Panc1 (cell line): ENCODE results near the gene ZC3H12C. TPM values are rescaled to one million over a fixed set of nuclear protein-coding genes. Genes with fewer than 3 reads are reported as not detected.

Source experiments
- ATAC-seq: fragments of 200-7000 bp; cut with Tn5 transposase; 2 replicates; pipeline ENCODE4 v1.9.1; 2020; ENCODE audit warnings: mild to moderate bottlenecking, moderate library complexity
- BruUV-seq: library from RNA; stranded (reverse); fragments of 400-500 nt; replicated peaks from 2 replicates; lab custom pipeline; 2021; lab: Mats Ljungman, UMichigan
- CTCF ChIA-PET: fragments of 300-600 bp; sonication (Branson Sonifier 250); formaldehyde crosslinking; loops from one replicate; lab custom pipeline; 2022; ENCODE audit warnings: antibody characterized with exemption; lab: Charles Lee
- POLR2A ChIA-PET: fragments of 300-600 bp; sonication (Branson Sonifier 250); formaldehyde crosslinking; loops from one replicate; lab custom pipeline; 2022; ENCODE audit warnings: antibody characterized with exemption; lab: Charles Lee
- DNase-seq: peaks from one replicate; pipeline ENCODE4 v3.0.0-alpha.2; 2010; ENCODE audit warnings: low read depth, low spot score
- H3K27ac ChIP-seq: 2 replicates; pipeline ENCODE4 v1.5.1; 2011; ENCODE audit warnings: mild to moderate bottlenecking, low read length, inconsistent platforms
- H3K27me3 ChIP-seq: fragments of 200-500 bp; sonication (Bioruptor generic); 2 replicates; pipeline ENCODE4 v1.6.0; 2014; ENCODE audit warnings: low read length, inconsistent platforms; ENCODE audit not compliant: control insufficient read depth, insufficient read depth
- H3K36me3 ChIP-seq: fragments of 200-500 bp; sonication (Bioruptor generic); 2 replicates; pipeline ENCODE4 v1.5.1; 2014; ENCODE audit warnings: inconsistent platforms, mild to moderate bottlenecking, low read length, moderate library complexity; ENCODE audit not compliant: control insufficient read depth, insufficient read depth
- H3K4me1 ChIP-seq: 2 replicates; pipeline ENCODE4 v1.5.1; 2011; ENCODE audit warnings: inconsistent platforms, mild to moderate bottlenecking, low read length, moderate library complexity; ENCODE audit not compliant: control insufficient read depth, insufficient read depth
- H3K4me3 ChIP-seq, 2 experiments: 2 replicates each; pipeline ENCODE4 v1.5.1; 2011 to 2012; ENCODE audit warnings: low read depth in 2 of 2, low read length in 2 of 2, mild to moderate bottlenecking in 2 of 2, inconsistent platforms in 1 of 2, moderate library complexity in 1 of 2
- H3K9me3 ChIP-seq: fragments of 200-500 bp; sonication (Bioruptor generic); 2 replicates; pipeline ENCODE4 v1.5.1; 2014; ENCODE audit warnings: low read depth, mild to moderate bottlenecking, inconsistent platforms, low read length, moderate library complexity; ENCODE audit not compliant: control insufficient read depth, insufficient read depth
- SIN3A ChIP-seq: IDR thresholded peaks from 2 replicates; pipeline ENCODE4 v1.6.1; 2012; ENCODE audit warnings: low read depth, mild to moderate bottlenecking, low read length, moderate library complexity, borderline replicate concordance; ENCODE audit not compliant: insufficient read depth
- TCF7L2 ChIP-seq: IDR thresholded peaks from 2 replicates; pipeline ENCODE4 v1.6.1; 2011; ENCODE audit warnings: mild to moderate bottlenecking, low read depth, low read length, inconsistent platforms
- in situ Hi-C: cut with HindIII; loops from 2 replicates; pipeline ENCODE4 v1.10.0; 2016; ENCODE audit warnings: low sequenced_read_pairs, low pct_unique_long_range_greater_than_20kb
- intact Hi-C: fragments of 100-400 bp; cut with micrococcal nuclease; formaldehyde crosslinking; loops from one replicate; pipeline ENCODE4 v1.10.0; 2022; ENCODE audit not compliant: unreplicated experiment
- total RNA-seq: library from RNA; stranded (reverse); gene quantifications from one replicate; pipeline ENCODE4 v1.2.1, GENCODE V29; 2021; ENCODE audit not compliant: unreplicated experiment
- TF ChIP-seq, protein P1 (sequence below), 2 experiments: IDR thresholded peaks; 2 replicates each; pipeline ENCODE4 v1.6.1; 2011 to 2012; ENCODE audit warnings: low read depth in 2 of 2, control low read depth in 1 of 2, low read length in 1 of 2, mild to moderate bottlenecking in 1 of 2, moderate library complexity in 1 of 2; ENCODE audit not compliant: insufficient read depth in 1 of 2
- TF ChIP-seq, protein P2 (sequence below): fragments of 450-650 bp; IDR thresholded peaks from 2 replicates; pipeline ENCODE4 v1.5.1; 2017; ENCODE audit warnings: mild to moderate bottlenecking

Gene ZC3H12C
- total RNA-seq, 1 experiment from 2014 or later, result 13.5 TPM

- no peaks in the 10 kb centered on the region for H3K36me3 ChIP-seq
- no peak overlapping the region for H3K27ac ChIP-seq
- in situ Hi-C loops, result no loop called here
- H3K4me1 ChIP-seq, result no peaks in the 10 kb centered on the region; the same call in 1 of the 2 replicates
- BruUV-seq, result no TSS peak
- ChIA-PET CTCF (no interaction called here), POLR2A (interaction anchor here (0.7 kb wide), 1 partner anchor 134 kb away, joined by 3 read pairs; no protein-coding TSS in a partner anchor)
- TF ChIP-seq SIN3A, result no peak
- TF ChIP-seq, protein P1, sequence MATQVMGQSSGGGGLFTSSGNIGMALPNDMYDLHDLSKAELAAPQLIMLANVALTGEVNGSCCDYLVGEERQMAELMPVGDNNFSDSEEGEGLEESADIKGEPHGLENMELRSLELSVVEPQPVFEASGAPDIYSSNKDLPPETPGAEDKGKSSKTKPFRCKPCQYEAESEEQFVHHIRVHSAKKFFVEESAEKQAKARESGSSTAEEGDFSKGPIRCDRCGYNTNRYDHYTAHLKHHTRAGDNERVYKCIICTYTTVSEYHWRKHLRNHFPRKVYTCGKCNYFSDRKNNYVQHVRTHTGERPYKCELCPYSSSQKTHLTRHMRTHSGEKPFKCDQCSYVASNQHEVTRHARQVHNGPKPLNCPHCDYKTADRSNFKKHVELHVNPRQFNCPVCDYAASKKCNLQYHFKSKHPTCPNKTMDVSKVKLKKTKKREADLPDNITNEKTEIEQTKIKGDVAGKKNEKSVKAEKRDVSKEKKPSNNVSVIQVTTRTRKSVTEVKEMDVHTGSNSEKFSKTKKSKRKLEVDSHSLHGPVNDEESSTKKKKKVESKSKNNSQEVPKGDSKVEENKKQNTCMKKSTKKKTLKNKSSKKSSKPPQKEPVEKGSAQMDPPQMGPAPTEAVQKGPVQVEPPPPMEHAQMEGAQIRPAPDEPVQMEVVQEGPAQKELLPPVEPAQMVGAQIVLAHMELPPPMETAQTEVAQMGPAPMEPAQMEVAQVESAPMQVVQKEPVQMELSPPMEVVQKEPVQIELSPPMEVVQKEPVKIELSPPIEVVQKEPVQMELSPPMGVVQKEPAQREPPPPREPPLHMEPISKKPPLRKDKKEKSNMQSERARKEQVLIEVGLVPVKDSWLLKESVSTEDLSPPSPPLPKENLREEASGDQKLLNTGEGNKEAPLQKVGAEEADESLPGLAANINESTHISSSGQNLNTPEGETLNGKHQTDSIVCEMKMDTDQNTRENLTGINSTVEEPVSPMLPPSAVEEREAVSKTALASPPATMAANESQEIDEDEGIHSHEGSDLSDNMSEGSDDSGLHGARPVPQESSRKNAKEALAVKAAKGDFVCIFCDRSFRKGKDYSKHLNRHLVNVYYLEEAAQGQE (IDR thresholded peaks at IDR 0.05; ENCODE audit: insufficient read depth in 1 of 2, low read depth in 2 of 2, low read length in 1 of 2), result no peak
- H3K4me3 ChIP-seq, result no peak overlapping the region
- DNase-seq (no peak), ATAC-seq (no peak)
- intact Hi-C loops, result loop anchor here (5.0 kb wide), 1 partner anchor 225 kb away; no protein-coding TSS in a partner anchor
- no peaks in the 10 kb centered on the region for H3K9me3 ChIP-seq
- H3K27me3 ChIP-seq, result no peaks in the 10 kb centered on the region
Measured at GRCh38 chr11:110172468-110173065, 79.4 kb downstream of the ZC3H12C start.

DNA sequence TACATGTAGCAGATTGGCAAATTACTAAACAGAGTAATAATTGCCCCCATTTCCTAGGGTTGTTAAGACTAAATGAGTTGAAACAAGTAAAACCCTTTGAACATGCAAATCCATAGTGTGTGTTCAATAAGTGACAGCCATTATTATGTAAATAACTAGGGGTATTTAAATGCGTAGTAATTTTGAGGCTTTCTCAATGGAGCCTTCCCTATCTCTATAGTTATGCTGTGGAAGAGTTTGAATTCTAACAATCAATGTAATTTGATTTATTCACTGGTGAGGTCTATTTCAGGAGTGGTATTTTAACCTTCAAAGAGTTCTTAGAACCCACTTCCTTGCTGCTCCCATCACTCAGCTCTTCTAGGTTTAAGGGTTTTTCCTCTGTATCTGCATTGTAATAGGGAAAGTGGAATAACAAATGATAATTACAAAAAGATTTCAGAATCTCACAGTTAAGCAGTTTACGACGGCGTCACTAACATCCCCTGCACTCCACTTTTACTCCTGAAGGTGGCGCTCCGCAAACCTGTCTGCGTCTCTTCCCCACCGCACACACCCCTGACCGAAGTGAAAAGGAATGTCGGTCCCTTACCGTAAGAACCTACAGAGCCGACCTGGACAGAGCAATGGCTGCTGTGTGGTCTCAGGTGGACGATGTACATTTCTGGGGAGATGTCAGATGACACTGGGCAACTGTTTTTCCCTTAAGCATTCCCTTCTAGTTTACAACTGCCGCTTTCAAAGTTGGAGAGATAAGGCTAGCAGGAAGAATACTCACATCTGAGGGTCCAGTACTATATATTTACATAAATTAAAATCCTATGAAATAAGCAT, 80.8 kb downstream of the ZC3H12C start:
- ChIA-PET CTCF (interaction anchor here (0.6 kb wide), 1 partner anchor 14 kb away, joined by 3 read pairs; no protein-coding TSS in a partner anchor), POLR2A (no interaction called here)
- intact Hi-C loops, result loop anchor here (5.0 kb wide), 1 partner anchor 227 kb away; no protein-coding TSS in a partner anchor
- Histone ChIP-seq H3K27ac (no peak overlapping the region), H3K36me3 (no peaks in the 10 kb centered on the region), H3K27me3 (no peaks in the 10 kb centered on the region), H3K4me3 (no peak overlapping the region), H3K9me3 (no peaks in the 10 kb centered on the region), H3K4me1 (no peaks in the 10 kb centered on the region; the same call in 1 of the 2 replicates)
- no peak for DNase-seq
- TF ChIP-seq TCF7L2, result no peak
- TF ChIP-seq, protein P1 (IDR thresholded peaks at IDR 0.05; ENCODE audit: insufficient read depth in 1 of 2, low read depth in 2 of 2, low read length in 1 of 2), result no peak
- TF ChIP-seq, protein P2, sequence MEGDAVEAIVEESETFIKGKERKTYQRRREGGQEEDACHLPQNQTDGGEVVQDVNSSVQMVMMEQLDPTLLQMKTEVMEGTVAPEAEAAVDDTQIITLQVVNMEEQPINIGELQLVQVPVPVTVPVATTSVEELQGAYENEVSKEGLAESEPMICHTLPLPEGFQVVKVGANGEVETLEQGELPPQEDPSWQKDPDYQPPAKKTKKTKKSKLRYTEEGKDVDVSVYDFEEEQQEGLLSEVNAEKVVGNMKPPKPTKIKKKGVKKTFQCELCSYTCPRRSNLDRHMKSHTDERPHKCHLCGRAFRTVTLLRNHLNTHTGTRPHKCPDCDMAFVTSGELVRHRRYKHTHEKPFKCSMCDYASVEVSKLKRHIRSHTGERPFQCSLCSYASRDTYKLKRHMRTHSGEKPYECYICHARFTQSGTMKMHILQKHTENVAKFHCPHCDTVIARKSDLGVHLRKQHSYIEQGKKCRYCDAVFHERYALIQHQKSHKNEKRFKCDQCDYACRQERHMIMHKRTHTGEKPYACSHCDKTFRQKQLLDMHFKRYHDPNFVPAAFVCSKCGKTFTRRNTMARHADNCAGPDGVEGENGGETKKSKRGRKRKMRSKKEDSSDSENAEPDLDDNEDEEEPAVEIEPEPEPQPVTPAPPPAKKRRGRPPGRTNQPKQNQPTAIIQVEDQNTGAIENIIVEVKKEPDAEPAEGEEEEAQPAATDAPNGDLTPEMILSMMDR, result peak; percentile 96
- in situ Hi-C loops, result no loop called here
- ATAC-seq, result peak; percentile 86
- no TSS peak for BruUV-seq
